Dermis blood vessel endothelial cell (primary cell): Measurements from ENCODE around the gene GOLGA6L9. TPM values are rescaled to one million over a fixed set of nuclear protein-coding genes. Genes with fewer than 3 reads are reported as not detected.
"Not testable (repeated sequence)": the region's sequence is repeated elsewhere in the genome, so short reads cannot be mapped to it uniquely, and the experiment has no call there.

Experiments
- DNase-seq: peaks from one replicate; pipeline ENCODE4 v3.0.0; 2010
- total RNA-seq: library from RNA; depleted of rRNA; stranded (reverse); fragments of >200 nt; gene quantifications from 2 replicates; pipeline ENCODE4 v1.2.3, GENCODE V29; 2014

GOLGA6L9 gene
- total RNA-seq, 1 donor from 2014 or later = 0.85 TPM

DNA sequence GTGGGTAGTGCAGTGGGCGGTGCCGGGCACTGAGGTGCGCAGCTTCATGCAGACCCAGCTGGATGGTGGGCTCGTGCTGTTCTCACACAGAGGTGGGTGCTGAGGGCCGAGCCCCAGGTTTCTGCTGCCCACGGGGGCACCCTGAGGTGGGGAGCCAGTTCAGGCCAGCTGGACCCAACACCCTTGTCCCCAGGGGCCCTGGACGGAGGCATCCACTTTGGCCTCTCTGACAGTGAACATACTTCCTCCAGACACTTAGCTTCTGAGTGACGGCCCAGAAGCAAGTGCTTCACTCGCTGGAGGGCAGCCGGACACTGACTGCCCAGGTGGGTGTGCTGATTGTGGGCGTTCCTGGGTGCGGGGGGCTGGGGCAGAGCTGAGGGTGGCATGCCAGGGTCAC lies 39.8 kb downstream of the GOLGA6L9 start:
- DNase-seq = not testable (repeated sequence)

GRCh38 chr15:82472269-82472982 lies 42.8 kb downstream of the GOLGA6L9 start:
- DNase-seq = not testable (repeated sequence)

DNA sequence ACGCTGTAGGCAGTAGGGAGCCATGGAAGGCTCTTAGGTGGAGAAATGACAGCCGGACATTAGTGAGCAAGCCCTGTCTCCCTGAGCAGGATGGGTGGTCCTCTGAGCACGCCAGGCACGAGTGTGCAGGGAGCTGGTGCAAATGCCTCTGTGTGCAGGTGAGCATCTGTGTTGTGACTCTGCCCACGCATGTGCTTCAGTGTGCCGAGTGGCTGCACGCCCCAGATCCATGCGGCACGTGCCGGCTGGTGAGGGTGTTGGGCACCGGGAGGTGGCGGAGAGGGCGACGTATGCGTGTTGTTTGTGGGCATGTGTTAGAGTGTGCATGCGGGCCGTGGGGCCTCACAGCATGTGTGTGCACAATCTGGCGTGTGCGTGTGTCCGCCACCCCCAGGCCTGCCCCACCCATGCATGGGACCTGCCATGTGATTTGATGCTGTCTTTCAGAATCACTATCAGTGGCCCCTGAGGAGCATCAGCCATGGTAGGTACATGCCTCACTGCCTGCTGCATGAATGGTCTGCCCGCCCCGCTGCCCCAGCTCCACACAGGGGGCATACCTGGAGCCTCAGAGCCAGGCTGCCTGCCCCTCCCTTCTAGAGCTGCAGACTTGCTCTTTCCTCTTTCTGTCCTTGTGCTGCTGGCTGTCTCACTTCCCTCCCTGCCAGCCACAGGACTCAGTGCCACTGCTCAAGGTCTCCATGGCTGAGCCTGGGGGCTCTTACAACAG lies 45.1 kb downstream of the GOLGA6L9 start:
- DNase-seq = not testable (repeated sequence)

DNA sequence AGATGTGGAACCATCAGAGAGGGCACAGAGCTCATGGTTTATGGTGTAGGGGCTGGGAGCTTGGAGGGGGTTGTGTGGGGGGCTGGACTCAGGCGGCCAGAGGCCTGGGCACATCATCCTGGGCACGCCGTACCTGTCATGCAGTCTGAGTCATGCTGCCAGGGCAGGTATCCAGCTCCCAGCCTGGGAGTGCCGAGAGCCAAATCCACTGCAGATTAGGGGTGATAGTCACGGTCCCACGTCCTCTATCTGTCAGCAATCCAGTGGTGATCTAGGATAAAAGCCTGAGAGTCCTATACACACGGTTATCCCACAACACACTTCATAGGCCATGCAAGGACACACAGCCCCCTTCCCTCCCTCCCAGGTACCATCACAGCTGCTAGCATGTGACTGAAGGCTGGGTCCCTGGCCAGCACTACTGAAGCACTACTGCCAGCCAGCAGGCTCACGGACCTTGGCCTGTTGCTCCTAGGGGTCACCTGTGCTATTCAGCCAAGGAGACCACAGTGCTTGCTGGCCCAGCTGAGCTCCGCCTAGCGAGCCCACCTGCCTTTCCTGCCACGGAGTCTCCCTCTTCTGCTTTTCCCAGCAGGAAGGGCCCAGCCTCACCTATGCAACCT lies 45.8 kb downstream of the GOLGA6L9 start:
- DNase-seq = not testable (repeated sequence)

- not testable (repeated sequence) for DNase-seq
These were observed 47.2 kb downstream of the GOLGA6L9 start for GRCh38 chr15:82476697-82477342.

- not testable (repeated sequence) for DNase-seq
These were observed 47.9 kb downstream of the GOLGA6L9 start for GRCh38 chr15:82477343-82478057.

Other genes with a start within 250 kb of the GOLGA6L9 start
- 25.7 and 30.1 TPM in 2 replicates for gene EFL1, start 167.1 kb upstream of the GOLGA6L9 start, total RNA-seq
- 0.05 and 0.17 TPM in 2 replicates for gene SAXO2, start 167.0 kb upstream of the GOLGA6L9 start, total RNA-seq
- 0.17 and 0.65 TPM in 2 replicates for gene GOLGA6L10, start 80.3 kb upstream of the GOLGA6L9 start, total RNA-seq
- gene RPS17, start 110.6 kb downstream of the GOLGA6L9 start, total RNA-seq = 931 and 1,215 TPM in 2 replicates
- gene CPEB1, start 217.5 kb downstream of the GOLGA6L9 start, total RNA-seq = not detected in 2 replicates